Astrocyte of the hippocampus (primary cell): ENCODE results near the gene ZNF512.
"Not testable (repeated sequence)": the region's sequence is repeated elsewhere in the genome, so short reads cannot be mapped to it uniquely, and the experiment has no call there.

ENCODE experiments used
- DNase-seq: peaks from one replicate; pipeline ENCODE4 v3.0.0; 2011; ENCODE audit warnings: low read depth, low spot score

ZNF512 gene, protein sequence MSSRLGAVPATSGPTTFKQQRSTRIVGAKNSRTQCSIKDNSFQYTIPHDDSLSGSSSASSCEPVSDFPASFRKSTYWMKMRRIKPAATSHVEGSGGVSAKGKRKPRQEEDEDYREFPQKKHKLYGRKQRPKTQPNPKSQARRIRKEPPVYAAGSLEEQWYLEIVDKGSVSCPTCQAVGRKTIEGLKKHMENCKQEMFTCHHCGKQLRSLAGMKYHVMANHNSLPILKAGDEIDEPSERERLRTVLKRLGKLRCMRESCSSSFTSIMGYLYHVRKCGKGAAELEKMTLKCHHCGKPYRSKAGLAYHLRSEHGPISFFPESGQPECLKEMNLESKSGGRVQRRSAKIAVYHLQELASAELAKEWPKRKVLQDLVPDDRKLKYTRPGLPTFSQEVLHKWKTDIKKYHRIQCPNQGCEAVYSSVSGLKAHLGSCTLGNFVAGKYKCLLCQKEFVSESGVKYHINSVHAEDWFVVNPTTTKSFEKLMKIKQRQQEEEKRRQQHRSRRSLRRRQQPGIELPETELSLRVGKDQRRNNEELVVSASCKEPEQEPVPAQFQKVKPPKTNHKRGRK

DNA sequence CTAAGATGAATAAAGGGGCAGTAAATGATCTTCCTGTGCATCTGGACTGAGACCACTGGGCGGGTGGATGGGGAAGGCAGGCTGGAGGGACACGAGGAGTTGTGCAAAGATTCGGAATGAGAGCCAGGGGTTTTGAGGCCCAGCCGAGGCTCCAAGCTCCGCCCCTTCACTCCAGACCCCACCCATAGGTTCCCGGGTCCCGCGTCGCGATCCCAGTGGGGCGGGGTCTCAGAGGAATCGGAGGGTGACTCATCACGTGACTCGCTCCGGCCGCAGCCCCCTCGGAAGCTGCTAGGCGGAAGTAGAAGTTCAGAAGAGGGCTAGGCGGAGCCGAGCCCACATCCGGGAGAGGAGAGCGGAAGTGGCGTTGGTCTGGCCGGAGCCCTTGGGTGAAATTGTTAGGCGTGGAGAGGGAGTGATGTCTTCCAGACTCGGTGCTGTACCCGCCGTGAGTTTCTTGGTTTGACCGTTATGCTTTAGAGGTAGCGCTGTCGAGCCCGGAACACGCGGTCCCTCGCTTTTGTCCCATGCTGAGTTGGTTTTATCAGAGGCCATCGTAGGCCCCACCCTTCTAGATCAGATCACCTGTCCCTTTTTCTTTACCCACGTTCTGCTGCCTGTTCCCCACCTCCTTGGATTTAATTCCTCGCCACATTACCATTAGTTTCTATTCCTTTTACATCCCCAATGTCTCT, at the start of gene ZNF512:
TSS of gene ZNF512 (plus strand) at position 348 of the 695 bp plus-strand sequence. CDS start at position 419, 71 bp downstream.
- peak; percentile 96 for DNase-seq

DNA sequence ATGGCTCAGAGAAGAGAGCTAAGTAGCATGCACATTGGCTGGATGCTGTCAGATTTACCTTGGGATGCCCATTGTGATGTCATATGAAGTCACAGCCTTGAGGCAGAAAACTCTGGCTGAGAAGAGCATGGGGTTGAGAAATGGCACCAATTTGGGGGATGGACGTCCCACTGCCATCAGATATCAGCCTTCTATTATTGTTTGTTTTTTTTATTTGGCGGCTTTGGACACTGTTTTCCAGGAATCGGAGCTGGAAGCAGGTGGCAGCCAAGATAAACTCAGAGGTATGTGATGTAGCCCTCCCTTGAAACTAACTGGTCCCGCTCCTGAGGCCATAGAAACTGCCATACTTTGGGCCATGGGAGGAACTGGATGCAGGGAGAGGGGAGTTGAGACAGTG, 45.6 kb upstream of the ZNF512 start:
- DNase-seq, result peak; percentile 7

DNA sequence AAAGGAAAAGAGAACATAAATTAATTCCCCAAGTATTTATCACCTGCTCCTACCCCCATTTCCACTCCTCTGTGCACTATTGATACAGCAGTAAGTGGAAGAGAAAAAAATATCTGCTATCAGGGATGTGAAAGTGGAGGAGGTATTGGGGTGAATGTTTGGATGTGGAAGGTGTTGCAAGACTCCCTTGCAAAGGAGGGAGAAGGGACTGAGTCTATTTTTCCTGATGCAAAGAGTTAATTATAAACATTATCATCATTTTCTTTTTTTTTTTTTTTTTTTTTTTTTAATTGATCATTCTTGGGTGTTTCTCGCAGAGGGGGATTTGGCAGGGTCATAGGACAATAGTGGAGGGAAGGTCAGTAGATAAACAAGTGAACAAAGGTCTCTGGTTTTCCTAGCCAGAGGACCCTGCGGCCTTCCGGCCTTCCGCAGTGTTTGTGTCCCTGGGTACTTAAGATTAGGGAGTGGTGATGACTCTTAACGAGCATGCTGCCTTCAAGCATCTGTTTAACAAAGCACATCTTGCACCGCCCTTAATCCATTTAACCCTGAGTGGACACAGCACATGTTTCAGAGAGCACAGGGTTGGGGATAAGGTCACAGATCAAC, 43.9 kb upstream of the ZNF512 start:
- DNase-seq, result not testable (repeated sequence)

DNA sequence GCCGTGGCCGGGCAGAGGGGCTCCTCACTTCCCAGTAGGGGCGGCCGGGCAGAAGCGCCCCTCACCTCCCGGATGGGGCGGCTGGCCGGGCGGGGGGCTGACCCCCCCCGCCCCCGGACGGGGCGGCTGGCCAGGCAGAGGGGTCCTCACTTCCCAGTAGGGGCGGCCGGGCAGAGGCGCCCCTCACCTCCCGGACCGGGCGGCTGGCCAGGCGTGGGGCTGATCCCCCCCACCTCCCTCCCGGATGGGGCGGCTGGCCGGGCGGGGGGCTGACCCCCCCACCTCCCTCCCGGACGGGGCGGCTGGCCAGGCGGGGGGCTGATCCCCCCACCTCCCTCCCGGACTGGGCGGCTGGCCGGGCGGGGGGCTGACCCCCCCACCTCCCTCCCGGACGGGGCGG, 43.2 kb upstream of the ZNF512 start:
- not testable (repeated sequence) for DNase-seq

DNA sequence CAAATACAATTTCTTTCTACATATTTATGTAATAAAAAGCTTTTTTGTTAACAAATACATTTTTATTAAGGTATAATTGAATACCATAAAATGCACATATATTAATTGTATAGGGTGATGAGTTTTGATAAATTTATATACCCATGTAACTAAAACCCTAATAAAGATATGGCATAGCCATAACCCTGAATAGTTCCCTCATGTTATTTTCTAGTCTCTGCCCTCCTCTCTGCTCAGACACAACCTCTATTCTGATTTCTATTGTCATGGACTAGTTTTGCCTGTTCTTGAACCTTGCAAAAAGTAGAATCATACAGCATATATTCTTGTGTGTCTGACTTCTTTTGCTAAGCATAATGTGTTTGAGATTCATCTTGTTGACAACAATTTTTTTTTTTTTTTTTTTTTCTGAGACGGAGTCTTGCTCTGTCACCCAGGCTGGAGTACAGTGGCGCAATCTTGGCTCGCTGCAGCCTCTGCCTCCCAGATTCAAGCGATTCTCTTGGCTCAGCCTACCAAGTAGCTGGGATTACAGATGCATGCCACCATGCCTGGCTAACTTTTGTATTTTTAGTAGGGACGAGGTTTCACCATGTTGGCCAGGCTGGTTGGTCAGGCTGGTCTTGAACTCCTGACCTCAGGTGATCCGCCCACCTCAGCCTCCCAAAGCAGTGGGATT, 38.6 kb upstream of the ZNF512 start:
- no peak for DNase-seq

DNA sequence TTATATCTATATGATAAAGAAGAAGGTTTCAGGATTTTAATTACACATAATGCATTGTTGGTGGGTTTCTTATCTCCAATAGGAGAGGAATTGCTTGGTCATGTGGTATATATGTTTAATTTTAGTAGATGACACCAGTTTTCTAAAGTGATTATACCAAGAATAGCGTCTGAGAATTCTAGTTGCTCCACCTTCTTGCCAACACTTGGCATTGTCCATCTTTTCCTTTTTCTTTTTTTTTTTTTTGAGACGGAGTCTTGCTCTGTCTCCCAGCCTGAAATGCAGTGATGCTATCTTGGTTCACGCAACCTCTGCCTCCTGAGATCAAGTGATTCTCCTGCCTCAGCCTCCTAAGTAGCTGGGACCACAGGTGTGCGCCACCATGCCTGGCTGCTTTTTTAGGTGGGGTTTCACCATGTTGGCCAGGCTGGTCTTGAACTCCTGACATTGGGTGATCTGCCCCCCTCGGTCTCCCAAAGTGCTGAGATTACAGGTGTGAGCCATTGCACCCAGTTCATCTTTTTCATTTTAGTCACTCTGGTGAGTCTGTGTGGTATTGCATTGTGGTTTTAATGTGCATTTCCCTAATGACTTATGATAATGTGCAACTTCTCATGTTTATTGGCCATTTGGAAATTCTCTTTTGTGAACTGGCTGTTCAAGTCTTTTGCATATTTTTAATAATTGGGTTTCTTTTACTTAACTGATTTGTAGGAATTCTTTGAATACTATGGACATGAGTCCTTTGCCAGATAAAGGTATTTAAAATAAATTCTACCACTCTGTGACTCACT, 37.3 kb upstream of the ZNF512 start:
- DNase-seq, result peak; percentile 37

DNA sequence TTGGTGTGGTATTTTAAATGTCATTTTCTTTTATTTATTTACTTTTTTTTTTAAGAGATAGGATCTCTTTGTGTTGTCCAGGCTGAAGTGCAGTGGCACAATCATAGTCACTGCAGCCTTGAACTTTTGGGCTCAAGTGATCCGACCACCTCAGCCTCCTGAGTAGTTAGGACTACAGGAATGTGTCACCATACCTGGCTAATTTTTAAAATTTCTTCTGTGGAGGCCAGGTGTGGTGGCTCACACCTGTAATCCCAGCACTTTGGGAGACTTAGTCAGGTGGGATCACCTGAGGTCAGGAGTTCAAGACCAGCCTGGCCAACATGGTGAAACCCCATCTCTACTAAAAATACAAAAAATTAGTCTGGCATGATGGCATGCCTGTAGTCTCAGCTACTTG, 33.5 kb upstream of the ZNF512 start:
- no peak for DNase-seq

DNA sequence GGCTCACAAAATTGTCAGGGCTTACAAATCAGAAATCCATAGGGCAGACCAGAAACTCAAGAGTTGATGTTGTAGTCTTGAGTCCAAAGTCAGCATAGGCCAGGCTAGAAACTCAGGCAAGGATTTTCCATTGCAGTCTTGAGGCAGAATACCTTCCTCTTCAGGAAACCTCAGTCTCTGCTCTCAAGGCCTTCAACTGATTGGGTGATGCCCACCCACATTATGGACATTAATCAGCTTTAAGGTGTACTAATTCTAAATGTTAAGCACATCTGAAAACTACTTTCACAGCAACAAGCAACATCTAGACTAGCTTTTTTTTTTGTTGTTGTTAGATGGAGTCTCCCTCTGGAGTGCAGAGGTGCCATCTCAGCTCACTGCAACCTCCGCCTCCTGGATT, 31.3 kb upstream of the ZNF512 start:
- no peak for DNase-seq

DNA sequence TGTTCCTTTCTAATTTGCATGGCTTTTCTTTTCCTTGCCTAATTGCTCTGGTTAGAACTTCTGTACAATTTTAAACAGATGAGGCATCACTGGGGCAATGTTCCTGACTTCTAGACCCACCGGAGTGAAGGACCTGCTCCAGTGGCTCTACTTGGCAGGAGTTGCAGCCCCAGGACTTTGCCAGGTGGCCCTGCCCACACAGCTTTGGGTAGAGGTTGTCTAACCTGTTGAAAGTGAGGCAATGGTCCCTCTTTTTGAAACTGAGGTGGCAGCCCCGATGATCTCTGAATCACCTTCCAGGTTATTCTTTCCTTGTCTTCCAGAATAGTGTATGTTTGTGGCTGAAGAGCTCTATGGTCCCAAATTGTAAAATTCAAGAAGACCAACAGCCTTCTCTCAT, 29.9 kb upstream of the ZNF512 start:
- no peak for DNase-seq

DNA sequence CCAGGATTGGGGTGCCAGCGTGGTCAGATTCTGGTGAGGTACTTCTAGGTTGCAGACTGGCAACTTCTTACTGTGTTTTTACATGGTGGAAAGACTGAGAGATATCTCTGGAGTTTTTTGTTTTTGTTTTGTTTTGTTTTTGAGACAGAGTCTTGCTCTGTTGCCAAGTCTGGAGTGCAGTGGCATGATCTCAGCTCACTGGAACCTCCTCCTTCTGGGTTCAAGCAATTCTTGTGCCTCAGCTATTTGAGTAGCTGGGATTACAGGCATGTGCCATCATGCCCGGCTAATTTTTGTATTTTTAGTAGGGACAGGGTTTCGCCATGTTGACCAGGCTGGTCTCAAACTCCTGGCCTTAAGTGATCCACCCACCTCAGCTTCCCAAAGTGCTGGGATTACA, 28.4 kb upstream of the ZNF512 start:
- DNase-seq, result not testable (repeated sequence)

DNA sequence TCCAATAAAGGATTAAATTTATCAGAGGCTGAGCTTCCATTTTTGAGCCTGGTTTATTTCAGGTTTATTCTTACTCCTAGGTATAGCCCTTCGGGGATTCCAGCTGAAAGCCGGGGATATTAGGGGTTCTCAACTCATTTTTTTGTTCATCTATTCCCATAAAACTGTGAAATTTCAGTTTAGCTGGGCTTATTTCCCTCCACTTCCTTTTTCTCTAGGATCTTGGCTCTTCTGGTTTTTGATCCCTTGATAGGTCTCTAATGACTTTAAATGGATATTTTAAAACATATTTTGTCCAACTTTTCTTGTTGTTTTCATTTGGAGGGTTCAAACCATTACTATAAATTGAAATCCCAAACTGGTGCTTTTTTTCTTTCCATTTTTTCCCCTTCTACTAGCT, 23.6 kb upstream of the ZNF512 start:
- DNase-seq, result no peak

DNA sequence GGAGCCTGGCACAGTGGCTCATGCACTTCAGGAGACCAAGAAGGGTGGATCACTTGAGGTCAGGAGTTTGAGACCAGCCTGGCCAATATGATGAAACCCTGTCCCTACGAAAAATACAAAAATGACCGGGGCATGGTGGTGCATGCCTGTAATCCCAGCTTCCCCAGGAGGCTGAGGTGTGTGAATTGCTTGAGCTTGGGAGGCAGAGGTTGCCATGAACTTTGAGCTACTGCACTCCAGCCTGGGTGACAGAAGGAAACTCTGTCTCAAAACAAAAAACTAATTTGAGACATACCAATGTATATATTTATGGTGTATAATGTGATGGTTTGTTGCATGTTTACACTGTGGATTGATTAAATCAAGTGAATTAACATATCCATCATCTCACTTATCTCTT, 21.8 kb upstream of the ZNF512 start:
- DNase-seq, result no peak

DNA sequence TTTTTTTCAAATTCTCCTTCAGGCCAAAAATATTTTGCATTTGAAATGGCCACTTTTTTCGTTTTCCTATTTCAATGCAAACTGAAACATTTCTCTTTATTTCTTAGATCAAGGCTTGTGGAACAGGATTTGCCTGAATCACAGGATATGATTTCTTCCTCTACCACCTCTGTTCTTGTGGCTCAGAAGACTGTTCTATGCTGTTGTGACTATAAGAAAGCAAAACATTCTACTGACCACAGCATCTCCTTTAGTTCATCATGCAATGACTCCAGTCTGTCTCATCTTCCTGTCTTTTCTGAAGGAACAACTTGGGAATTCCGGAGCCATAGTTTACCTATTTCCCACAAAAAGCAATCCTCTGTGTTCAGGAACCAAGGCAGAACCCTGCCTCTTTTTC, 16.2 kb upstream of the ZNF512 start:
- peak; percentile 29 for DNase-seq

DNA sequence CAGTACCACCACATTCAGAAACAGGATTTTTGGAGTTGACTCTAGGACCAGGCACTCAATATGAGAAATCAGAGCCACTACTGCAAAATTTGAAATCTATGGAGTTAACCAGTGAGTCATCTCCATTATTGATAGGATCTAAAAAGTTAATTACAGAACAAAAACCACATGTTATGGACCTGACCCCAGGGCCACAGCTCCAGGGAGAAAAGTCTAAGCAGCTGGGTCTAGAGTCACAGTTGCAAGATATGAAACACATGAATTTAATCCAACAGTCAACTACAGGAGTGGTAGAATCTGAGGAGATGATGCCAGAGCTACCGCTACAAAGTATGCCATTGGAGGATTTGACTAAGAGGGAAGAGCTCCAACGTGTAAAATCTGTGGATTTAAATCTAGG, 13.4 kb upstream of the ZNF512 start:
- DNase-seq, result no peak

DNA sequence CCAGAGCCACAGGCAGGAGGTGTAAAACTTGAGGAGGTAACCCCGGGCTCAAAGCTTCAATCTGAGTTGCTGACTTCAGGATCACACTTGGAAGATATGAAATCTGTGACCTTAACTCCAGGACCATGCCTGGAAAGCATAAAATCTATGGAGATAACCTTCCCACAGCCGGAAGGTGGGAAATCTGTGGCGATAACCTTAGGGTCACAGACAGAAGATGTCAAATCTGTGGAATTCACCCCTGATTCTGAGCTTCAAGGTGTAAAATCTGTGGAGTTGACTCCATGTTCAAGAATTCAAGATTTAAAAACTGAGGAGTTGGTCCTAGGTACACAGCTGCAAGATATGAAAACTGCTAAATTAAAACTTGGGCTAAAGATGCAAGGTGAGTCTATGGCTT, 11.6 kb upstream of the ZNF512 start:
- DNase-seq, result no peak

DNA sequence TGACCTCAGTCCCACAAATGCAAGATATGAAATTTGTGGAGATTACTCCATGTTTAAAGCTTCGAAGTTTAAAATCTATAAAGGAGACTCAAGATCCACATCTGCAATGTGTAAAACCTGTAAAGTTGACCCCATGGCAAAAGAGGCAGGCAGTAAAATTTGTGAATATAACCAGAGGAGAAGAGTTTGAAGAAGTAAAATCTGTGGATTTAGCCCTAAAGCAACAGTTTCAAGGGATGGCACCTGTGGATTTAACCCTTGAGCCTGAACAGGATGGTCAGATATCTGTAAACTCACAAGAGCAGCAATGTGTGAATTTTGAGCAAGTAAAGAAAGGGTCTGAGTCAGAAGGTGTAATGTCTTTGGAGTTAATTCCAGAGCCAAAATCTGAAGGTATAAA, 11.2 kb upstream of the ZNF512 start:
- DNase-seq, result no peak

DNA sequence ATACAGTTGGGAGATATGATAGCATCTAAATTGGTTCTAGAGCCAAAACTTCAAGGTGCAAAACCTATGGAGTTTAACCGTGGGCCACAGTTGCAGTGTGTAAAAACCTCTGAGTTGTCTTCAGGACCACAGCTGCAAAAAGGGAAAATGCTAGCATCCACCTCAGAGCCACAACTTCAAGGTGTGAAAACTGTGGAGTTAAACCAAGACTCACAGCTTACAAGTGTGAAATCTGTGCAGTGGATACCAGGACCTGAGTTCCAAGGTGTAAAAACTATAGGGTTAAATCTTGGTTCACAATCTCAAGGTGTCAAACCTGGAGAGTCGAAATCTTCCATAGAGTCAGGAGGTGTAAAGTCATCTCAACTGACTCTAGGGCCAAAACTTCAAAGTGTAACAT, 10.4 kb upstream of the ZNF512 start:
- DNase-seq, result no peak

DNA sequence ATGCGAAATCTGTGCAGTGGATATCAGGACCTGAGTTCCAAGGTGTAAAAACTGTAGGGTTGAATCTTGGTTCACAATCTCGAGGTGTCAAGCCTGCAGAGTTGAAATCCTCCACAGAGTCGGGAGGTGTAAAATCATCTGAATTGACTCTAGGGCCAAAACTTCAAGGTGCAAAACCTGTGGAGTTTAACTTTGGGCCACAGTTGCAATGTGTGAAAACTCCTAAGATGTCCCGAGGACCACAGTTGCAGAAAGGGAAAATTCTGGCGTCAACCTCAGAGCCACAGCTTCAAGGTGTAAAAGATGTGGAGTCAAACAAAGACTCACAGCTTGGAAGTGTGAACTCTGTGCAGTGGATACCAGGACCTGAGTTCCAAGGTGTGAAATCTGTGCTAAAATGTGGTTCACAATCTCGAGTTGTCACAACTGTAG, 9.8 kb upstream of the ZNF512 start:
- DNase-seq, result no peak

DNA sequence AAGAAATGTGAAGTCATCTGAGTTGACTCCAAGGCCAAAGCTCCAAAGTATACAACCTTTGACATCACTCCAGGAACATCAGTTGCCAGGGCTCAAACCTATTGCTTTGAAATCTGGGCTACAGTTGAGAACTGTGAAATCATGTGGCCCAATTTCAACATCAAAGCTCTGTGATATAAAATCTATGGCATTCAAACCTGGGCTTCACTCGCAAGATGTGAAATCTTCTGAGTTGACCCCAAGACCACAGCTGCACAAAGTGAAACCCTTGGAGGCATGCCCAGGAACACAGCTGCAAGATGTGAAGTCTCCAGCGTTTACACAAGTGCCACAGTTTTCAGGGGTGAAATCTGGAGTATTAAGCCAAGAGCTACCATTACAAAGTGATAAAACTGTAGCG, 9.4 kb upstream of the ZNF512 start:
- no peak for DNase-seq

DNA sequence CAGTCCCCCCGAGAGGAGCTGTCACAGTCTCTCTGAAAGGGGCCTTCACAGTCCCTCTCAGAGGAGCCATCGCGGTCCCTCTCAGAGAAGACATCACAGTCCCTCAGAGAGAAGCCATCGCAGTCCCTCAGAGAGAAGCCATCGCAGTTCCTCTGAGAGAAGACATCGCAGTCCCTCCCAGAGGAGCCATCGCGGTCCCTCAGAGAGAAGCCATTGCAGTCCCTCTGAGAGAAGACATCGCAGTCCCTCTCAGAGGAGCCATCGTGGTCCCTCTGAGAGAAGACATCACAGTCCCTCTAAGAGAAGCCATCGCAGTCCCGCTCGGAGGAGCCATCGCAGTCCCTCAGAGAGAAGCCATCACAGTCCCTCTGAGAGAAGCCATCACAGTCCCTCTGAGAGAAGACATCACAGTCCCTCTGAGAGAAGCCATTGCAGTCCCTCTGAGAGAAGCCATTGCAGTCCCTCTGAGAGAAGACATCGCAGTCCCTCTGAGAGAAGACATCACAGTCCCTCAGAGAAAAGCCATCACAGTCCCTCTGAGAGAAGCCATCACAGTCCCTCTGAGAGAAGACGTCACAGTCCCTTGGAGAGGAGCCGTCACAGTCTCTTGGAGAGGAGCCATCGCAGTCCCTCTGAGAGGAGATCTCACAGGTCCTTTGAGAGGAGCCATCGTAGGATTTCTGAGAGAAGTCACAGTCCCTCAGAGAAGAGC, 1.3 kb upstream of the ZNF512 start:
- DNase-seq, result no peak
